ENCODE measurements around the gene COPS2.

DNA sequence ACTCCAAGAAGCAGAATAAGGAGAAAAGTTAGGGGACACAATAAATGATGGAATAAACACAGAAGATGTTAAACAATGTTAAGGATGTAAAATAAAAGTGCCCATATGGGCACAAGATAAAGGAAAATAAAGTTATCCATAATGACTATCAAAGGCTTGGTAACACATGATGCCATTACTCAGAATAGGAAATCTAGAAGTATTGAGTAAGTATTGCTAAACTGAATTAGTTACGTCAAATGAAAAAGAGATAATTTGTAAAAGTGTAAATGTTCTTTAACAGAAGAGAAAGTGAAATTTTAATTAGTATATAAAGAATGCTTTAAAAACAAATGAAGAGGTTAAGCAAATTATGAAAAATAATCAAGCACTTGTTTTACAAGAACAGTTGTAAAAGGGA, 6.7 kb downstream of the COPS2 start:
- TF ChIP-seq, protein P1, sequence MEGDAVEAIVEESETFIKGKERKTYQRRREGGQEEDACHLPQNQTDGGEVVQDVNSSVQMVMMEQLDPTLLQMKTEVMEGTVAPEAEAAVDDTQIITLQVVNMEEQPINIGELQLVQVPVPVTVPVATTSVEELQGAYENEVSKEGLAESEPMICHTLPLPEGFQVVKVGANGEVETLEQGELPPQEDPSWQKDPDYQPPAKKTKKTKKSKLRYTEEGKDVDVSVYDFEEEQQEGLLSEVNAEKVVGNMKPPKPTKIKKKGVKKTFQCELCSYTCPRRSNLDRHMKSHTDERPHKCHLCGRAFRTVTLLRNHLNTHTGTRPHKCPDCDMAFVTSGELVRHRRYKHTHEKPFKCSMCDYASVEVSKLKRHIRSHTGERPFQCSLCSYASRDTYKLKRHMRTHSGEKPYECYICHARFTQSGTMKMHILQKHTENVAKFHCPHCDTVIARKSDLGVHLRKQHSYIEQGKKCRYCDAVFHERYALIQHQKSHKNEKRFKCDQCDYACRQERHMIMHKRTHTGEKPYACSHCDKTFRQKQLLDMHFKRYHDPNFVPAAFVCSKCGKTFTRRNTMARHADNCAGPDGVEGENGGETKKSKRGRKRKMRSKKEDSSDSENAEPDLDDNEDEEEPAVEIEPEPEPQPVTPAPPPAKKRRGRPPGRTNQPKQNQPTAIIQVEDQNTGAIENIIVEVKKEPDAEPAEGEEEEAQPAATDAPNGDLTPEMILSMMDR (IDR thresholded peaks at IDR 0.05), result no peak
- TF ChIP-seq POLR2A (IDR thresholded peaks at IDR 0.05), result no peak
